Measurements from ENCODE around the gene CHERP.

- TF ChIP-seq, protein P1, sequence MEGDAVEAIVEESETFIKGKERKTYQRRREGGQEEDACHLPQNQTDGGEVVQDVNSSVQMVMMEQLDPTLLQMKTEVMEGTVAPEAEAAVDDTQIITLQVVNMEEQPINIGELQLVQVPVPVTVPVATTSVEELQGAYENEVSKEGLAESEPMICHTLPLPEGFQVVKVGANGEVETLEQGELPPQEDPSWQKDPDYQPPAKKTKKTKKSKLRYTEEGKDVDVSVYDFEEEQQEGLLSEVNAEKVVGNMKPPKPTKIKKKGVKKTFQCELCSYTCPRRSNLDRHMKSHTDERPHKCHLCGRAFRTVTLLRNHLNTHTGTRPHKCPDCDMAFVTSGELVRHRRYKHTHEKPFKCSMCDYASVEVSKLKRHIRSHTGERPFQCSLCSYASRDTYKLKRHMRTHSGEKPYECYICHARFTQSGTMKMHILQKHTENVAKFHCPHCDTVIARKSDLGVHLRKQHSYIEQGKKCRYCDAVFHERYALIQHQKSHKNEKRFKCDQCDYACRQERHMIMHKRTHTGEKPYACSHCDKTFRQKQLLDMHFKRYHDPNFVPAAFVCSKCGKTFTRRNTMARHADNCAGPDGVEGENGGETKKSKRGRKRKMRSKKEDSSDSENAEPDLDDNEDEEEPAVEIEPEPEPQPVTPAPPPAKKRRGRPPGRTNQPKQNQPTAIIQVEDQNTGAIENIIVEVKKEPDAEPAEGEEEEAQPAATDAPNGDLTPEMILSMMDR (IDR thresholded peaks at IDR 0.05): no peak
- peak; percentile 65 to 87 (median 87) for TF ChIP-seq POLR2A (IDR thresholded peaks at IDR 0.05)
These were observed 30.3 kb upstream of the CHERP start, which contains the start of gene SLC35E1 for GRCh38 chr19:16572332-16573211.
